ENCODE data around the gene GCNA.
"Not testable (repeated sequence)": the region's sequence is repeated elsewhere in the genome, so short reads cannot be mapped to it uniquely, and the experiment has no call there.

Gene GCNA

DNA sequence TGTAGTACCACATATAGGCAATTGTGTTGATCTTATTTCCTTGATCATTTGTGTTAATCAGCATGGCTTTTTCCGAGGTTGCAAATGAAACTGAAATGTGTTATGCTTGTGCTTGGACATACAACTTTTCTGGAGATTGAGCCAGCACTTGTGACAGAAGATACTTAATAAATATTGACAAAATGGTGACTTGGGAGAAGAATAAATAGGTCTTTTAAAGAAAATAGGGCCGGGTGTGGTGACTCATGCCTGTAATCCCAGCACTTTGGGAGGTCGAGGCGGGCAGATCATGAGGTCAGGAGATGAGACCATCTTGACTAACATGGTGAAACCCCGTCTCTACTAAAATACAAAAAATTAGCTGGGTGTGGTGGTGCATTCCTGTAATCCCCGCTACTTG, 18.5 kb upstream of the GCNA start:
- not testable (repeated sequence) for DNase-seq

- no peak for DNase-seq
These were observed 14.3 kb upstream of the GCNA start for GRCh38 chrX:71563921-71564320.

- DNase-seq = no peak
These were observed 12.7 kb upstream of the GCNA start for GRCh38 chrX:71565474-71566041.

GRCh38 chrX:71571390-71571789, 6.8 kb upstream of the GCNA start:
- DNase-seq = not testable (repeated sequence)

DNA sequence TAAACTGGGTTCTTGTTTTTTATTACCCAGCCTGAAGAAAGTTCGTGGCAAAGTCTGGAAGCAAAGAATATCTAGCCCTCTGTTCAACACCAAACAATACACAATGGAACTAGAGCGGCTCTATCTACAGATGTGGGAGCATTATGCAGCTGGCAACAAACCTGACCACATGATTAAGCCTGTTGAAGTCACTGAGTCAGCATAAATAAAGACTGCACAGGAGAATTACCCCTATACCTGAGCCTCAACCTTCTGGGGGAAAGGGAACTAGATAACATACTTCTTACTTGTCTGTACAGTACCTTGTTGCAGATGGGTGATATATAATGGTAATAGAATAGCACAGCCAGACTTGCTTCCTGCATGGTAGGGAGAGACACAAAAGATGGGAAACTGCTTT, 4.6 kb upstream of the GCNA start:
- no peak for DNase-seq

- no peak for DNase-seq
These were observed 555 bp upstream of the GCNA start for GRCh38 chrX:71577682-71578081.

- DNase-seq = no peak
These were observed 1.1 kb downstream of the GCNA start for GRCh38 chrX:71579136-71579989.

DNA sequence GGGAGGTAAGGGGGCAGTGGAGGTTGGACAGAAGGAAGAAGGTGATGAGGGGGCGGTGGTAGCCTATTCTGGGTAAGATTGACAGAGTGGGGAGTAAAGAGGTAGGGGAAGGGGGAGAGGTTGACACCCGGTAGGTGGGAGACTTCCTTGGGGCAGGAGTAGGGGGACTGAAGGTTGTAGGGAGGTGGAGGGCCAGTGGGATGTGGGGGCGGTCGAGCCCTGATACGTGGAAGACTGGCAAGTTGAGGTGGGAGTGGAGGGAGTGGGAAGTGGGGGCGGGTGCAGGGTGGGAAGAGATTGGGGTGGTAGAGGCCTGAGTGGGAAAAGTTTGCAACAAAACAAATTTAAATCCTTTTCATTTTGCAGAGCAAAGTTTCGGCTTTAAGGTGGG, 1.7 kb downstream of the GCNA start:
- no peak for DNase-seq

DNA sequence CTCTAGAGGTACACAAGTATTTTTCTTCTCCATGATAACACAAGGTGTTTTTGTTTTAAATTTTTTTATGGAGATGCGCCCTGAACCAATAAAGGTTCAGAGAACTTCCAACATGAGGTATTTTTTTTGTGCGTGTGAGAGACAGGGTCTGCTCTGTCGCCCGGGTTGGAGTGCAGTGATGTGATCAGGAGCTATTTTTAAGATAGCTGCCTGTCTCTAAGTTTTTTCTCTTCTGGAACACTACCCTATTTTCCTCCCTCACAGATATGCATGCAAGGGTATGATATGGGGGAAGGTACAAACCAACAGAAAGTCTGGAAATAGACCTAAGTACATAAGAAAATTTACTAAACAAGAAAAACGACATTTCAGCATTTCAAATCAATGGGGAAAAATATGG, 3.0 kb downstream of the GCNA start:
- no peak for DNase-seq

GRCh38 chrX:71586929-71587328, 8.7 kb downstream of the GCNA start:
- no peak for DNase-seq

DNA sequence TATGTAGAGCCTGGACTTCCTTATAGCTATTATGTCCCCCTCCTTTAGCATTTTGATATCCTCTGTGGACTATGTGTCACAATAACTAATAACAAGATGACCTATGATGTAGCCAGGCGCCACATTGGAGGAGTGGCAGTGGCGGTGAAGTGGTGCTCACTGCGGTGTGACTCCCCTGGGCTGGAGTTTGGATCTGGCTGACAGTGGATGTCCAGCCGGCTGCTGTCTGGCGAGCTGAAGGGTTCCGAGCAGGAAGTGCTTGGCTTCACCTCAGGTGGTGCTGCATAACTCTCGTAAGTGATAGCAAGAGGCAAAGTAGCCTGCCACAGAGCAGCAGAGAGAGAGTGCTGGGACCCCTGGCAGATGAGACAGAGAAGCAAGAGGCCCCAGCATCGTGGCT, 15.0 kb downstream of the GCNA start:
- DNase-seq = not testable (repeated sequence)

- no peak for DNase-seq
These were observed 21.7 kb downstream of the GCNA start for GRCh38 chrX:71599965-71600364.

DNA sequence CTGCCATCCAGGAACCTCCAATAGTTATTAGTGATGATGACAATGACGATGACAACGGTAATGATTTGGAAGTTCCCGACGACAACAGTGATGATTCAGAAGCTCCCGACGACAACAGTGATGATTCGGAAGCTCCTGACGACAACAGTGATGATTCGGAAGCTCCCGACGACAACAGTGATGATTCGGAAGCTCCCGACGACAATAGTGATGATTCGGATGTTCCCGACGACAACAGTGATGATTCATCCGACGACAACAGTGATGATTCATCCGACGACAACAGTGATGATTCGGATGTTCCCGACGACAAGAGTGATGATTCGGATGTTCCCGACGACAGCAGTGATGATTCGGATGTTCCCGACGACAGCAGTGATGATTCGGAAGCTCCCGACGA, 25.4 kb downstream of the GCNA start:
- no peak for DNase-seq

DNA sequence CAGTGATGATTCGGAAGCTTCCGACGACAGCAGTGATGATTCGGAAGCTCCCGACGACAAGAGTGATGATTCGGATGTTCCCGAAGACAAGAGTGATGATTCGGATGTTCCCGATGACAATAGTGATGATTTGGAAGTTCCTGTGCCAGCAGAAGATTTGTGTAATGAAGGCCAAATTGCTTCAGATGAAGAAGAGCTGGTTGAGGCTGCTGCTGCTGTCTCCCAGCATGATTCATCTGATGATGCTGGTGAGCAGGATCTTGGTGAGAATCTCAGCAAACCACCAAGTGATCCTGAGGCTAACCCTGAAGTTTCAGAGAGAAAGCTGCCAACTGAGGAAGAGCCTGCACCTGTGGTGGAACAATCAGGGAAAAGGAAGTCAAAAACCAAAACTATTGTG, 25.9 kb downstream of the GCNA start:
- no peak for DNase-seq

- no peak for DNase-seq
These were observed 26.7 kb downstream of the GCNA start for GRCh38 chrX:71604796-71605568.

DNA sequence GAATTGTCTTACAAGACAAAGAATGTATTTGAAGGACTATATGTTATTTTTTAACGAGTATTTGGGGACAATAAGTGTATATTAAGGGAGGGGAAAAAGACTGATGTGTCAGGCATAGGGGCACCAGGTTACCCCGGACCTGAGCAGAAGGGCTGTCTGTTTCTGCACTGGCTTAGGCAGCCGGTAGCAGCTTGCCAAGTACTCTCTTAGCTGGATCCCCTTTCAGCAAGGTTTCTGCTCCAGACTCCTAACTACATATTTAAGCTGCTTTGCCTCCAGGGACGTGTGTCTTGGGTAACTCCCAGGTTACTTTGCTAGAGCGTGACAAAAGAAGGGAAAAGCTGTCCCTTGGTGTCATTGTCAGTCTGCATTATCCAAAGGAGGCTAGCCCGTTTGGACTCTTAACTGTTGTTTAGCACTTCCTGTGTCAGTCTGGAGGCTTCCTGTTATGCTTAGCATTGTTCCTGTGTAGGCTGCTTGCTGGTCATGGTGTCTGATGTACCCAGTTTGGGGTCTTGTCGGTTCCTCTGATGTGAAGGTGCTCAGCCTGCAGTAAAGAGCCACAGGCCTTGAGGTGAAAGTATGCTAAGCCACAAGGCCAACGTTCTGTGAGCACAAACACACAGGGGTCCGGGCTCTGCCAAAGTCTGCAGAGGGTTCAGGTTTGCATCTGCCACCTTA, 28.4 kb downstream of the GCNA start:
- DNase-seq = no peak

- no peak for DNase-seq
These were observed 29.3 kb downstream of the GCNA start for GRCh38 chrX:71607488-71607887.

- DNase-seq = no peak
These were observed 31.0 kb downstream of the GCNA start for GRCh38 chrX:71609095-71609750.

DNA sequence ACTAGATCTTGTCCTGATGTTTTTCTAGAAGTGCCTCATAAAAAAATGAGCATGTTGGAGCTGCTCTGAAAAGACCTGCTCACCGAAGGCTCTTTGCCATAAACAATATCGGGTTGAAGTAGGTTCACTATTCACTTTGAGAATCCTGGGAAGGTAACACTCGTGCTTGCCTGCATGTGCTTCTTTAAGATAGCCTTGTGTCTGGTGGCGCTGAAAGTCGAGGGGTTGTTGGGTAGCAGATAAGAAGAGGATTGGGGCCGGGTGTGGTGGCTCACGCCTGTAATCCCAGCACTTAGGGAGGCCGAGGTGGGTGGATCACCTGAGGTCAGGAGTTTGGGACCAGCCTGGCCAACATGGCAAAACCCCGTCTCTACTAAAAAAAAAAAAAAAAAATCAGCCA, 33.5 kb downstream of the GCNA start:
- DNase-seq = not testable (repeated sequence)

DNA sequence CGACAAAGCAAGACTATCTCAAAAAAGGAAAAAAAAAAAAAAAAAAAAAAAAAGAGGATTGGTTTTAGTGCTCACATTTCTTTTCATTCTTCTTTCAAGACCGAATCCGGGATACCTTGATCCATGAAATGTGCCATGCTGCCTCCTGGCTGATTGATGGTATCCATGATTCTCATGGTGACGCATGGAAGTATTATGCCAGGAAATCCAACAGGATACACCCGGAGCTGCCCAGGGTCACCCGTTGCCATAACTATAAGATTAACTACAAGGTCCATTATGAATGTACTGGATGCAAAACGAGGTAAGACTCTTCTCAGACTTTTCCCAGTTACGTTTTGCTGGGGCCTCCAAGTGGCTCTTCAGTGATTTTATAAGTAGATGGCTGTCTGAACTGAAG, 34.0 kb downstream of the GCNA start:
- no peak for DNase-seq

GRCh38 chrX:71615056-71615455, 36.8 kb downstream of the GCNA start:
- no peak for DNase-seq

DNA sequence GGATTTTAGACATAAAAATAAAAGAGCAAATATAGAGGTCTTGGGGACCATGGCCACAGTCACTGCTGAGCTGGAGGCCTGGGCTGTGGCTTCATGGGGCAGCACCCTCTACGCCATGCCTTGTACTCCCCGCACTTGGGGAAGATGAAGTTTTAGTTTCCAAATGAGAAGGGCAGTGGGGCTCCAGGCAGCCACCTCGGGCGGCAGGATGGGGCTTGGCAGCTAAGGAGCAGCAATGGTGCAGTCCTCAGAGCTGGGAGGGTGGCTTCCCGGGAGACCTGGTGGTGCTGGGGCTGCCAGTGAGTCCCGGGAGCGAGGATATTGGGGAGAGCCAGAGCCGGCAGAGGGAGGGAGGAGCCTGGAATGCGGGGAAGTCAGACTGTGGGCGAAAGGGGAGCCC, 37.7 kb downstream of the GCNA start:
- no peak for DNase-seq
